Fibroblast of lung (primary cell): ENCODE data around the gene SLC66A2.

Source experiments
- CTCF ChIP-seq, 2 donors: IDR thresholded peaks in 1 of 2; conservative IDR thresholded peaks in 1 of 2; 1 replicate in 1 of 2; 2 replicates in 1 of 2; pipeline ENCODE4 v1.5.1; 2011 to 2012; ENCODE audit warnings: low read length in 2 of 2, control low read depth in 1 of 2, inconsistent platforms in 1 of 2, low read depth in 1 of 2, mild to moderate bottlenecking in 1 of 2
- EZH2 ChIP-seq: IDR thresholded peaks from 2 replicates; pipeline ENCODE4 v1.5.1; 2012; ENCODE audit warnings: low read length, control low read depth, mild to moderate bottlenecking; ENCODE audit errors: missing control alignments

- TF ChIP-seq CTCF (conservative IDR thresholded peaks at IDR 0.05 in 1 of 2, IDR thresholded peaks at IDR 0.05 in 1 of 2; ENCODE audit: low read depth in 1 of 2, low read length in 2 of 2) (no peak), EZH2 (no peak)
These were observed 60.8 kb downstream of the SLC66A2 start for GRCh38 chr18:79890674-79891073.
